ENCODE results near the gene LYSMD3.

DNA sequence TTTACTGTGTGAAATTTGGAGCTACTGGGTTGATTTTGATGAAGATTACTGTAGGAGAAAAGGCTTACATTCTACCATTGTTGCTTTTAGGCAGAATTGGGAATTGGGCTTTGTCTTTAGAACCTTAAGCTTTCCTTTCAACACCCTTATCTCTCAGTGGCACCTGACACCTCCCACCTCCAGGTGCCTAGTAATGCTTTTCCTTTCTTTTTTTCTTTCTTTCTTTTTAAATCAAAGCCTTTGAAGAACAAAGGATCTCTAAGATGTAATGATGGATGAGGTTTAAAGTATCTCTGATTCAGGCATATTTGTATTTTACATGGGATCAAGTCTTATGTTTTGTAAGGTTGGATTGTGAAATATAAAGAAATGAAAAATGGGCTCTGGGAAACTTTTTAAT, 26.3 kb upstream of the LYSMD3 start:
- TF ChIP-seq, protein P1, sequence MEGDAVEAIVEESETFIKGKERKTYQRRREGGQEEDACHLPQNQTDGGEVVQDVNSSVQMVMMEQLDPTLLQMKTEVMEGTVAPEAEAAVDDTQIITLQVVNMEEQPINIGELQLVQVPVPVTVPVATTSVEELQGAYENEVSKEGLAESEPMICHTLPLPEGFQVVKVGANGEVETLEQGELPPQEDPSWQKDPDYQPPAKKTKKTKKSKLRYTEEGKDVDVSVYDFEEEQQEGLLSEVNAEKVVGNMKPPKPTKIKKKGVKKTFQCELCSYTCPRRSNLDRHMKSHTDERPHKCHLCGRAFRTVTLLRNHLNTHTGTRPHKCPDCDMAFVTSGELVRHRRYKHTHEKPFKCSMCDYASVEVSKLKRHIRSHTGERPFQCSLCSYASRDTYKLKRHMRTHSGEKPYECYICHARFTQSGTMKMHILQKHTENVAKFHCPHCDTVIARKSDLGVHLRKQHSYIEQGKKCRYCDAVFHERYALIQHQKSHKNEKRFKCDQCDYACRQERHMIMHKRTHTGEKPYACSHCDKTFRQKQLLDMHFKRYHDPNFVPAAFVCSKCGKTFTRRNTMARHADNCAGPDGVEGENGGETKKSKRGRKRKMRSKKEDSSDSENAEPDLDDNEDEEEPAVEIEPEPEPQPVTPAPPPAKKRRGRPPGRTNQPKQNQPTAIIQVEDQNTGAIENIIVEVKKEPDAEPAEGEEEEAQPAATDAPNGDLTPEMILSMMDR (IDR thresholded peaks at IDR 0.05), result no peak
- TF ChIP-seq POLR2A (IDR thresholded peaks at IDR 0.05), result no peak

Data from Peyer's patch (tissue), 4 donors.